PFSK-1 (cell line): Measurements from ENCODE around the gene ETV7.

Experiments
- FOXP2 ChIP-seq: optimal IDR thresholded peaks from 2 replicates; pipeline ENCODE3; 2011; ENCODE audit warnings: borderline replicate concordance, control low read depth, inconsistent platforms; ENCODE audit not compliant: insufficient read depth; ENCODE audit errors: extremely low read length, extremely low read depth
- POLR2AphosphoS5 ChIP-seq: IDR thresholded peaks from 2 replicates; pipeline ENCODE4 v1.6.1; 2012; ENCODE audit warnings: low read depth, mild to moderate bottlenecking, control low read depth, low read length, moderate library complexity
- SIN3A ChIP-seq: IDR thresholded peaks from 2 replicates; pipeline ENCODE4 v1.6.1; 2012; ENCODE audit warnings: mild to moderate bottlenecking, low read length, moderate library complexity, borderline replicate concordance; ENCODE audit not compliant: insufficient read depth
- TAF1 ChIP-seq: IDR thresholded peaks from 2 replicates; pipeline ENCODE4 v1.6.1; 2012; ENCODE audit warnings: low read length, control low read depth, borderline replicate concordance; ENCODE audit not compliant: insufficient read depth
- TF ChIP-seq, protein P1 (sequence below), 2 experiments: IDR thresholded peaks; 2 replicates each; pipeline versions ENCODE4 v1.6.1 to v1.8.0; 2011 to 2012; ENCODE audit warnings: low read depth in 2 of 2, low read length in 2 of 2, control low read depth in 1 of 2, inconsistent platforms in 1 of 2, mild to moderate bottlenecking in 1 of 2, moderate library complexity in 1 of 2; ENCODE audit not compliant: insufficient read depth in 1 of 2

Gene ETV7

DNA sequence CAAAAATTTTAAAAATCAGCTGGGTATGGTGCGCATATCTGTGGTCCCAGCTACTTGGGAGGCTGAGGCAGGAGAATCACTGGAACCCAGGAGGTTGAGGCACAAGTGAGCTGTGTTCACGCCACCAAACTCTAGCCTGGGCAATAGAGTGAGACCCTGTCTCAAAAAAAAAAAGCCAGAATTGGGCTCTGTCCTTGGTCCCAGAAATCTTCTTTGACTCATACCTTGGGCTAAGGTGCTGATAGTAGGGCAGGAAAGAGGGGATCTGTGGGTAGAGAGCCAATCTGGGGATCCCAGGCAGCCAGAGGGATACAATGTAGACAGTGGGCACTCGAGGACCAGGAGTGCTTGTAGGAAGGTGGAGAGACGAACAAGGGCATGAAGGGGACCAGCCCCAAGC is 13.3 kb downstream of the ETV7 start:
- TF ChIP-seq FOXP2: no peak
- TF ChIP-seq, protein P1, sequence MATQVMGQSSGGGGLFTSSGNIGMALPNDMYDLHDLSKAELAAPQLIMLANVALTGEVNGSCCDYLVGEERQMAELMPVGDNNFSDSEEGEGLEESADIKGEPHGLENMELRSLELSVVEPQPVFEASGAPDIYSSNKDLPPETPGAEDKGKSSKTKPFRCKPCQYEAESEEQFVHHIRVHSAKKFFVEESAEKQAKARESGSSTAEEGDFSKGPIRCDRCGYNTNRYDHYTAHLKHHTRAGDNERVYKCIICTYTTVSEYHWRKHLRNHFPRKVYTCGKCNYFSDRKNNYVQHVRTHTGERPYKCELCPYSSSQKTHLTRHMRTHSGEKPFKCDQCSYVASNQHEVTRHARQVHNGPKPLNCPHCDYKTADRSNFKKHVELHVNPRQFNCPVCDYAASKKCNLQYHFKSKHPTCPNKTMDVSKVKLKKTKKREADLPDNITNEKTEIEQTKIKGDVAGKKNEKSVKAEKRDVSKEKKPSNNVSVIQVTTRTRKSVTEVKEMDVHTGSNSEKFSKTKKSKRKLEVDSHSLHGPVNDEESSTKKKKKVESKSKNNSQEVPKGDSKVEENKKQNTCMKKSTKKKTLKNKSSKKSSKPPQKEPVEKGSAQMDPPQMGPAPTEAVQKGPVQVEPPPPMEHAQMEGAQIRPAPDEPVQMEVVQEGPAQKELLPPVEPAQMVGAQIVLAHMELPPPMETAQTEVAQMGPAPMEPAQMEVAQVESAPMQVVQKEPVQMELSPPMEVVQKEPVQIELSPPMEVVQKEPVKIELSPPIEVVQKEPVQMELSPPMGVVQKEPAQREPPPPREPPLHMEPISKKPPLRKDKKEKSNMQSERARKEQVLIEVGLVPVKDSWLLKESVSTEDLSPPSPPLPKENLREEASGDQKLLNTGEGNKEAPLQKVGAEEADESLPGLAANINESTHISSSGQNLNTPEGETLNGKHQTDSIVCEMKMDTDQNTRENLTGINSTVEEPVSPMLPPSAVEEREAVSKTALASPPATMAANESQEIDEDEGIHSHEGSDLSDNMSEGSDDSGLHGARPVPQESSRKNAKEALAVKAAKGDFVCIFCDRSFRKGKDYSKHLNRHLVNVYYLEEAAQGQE (IDR thresholded peaks at IDR 0.05; ENCODE audit: insufficient read depth in 1 of 2, low read depth in 2 of 2, low read length in 2 of 2): peak in 1 of 2 experiments; percentile 49; a peak in 1 of 4 replicates

DNA sequence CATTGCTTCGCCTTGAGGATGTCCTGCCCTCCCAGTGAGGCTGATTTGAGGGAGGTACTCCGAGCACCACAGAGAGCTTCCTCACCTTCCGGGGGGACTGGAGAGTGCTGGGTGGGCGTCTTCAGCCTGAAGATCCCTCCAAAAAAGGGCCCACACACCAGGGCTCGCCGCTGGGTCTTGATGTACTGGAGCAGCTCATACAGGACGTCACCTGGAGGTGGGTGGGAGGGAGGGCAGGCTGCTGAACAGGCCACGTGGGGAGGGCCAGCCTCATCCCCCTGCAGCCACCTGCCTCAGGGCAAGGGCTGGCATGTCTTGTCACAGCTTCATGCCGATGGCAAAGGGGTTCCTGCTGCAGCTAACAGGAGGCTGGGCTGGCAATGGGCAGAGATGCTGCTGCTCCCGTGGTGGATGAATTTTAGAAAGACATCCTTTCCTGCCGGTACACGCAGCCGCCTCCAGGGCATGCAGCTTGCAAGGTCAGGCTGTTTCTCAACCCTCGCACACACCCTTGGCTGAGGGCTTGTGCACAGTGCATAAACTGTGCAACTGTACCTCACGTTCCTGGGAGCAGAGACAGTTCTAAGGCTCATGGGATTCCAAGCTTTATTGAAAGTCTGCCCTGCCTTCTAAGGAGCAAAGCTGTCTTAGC is 14.0 kb downstream of the ETV7 start:
- TF ChIP-seq FOXP2 (no peak), TAF1 (no peak), POLR2AphosphoS5 (no peak), SIN3A (no peak)
- TF ChIP-seq, protein P1 (IDR thresholded peaks at IDR 0.05; ENCODE audit: insufficient read depth in 1 of 2, low read depth in 2 of 2, low read length in 2 of 2): no peak

DNA sequence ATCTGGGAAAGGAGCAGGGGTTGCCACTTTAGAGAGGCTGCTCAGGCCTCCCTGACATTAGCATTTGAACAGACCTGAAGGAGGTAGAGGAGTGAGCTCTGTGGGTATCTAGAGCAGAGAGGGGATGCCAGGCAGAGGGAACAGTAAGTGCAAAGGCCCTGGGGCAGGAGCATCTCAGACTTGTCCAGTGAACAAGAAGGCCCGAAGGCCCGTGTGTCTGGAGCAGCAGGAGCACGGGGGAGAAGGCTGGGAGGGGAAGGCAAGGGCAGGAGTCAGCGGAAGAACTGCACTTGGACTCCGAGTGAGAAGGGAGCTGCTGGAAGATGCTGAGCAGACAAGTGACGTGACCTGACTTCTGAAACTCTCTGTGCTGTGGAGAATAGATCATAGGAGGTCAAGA is 15.4 kb downstream of the ETV7 start:
- TF ChIP-seq POLR2AphosphoS5: no peak
- TF ChIP-seq, protein P1 (IDR thresholded peaks at IDR 0.05; ENCODE audit: insufficient read depth in 1 of 2, low read depth in 2 of 2, low read length in 2 of 2): no peak
- no peak for TF ChIP-seq SIN3A
- no peak for TF ChIP-seq FOXP2
- no peak for TF ChIP-seq TAF1

DNA sequence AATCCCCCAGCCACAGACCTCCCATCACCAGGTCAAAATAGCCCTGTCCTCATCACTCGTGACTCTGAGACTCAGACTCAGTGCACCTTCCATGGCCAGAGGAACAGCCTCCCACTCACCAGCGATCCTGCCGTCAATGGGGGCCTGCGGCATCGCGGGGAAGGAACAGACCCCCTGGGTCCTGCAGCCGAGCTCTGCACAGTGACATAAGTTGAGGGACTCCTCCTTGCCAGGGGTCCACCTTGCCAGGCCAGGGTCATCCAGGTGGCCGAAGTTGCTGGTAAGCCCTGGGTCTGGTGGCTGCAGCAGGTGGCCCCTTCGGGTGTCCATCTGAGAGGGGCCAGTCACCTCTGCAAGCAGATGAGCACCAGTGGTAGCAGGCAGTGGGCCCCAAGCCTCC is 16.3 kb downstream of the ETV7 start:
- no peak for TF ChIP-seq SIN3A
- TF ChIP-seq FOXP2: no peak
- no peak for TF ChIP-seq TAF1
- no peak for TF ChIP-seq POLR2AphosphoS5
- TF ChIP-seq, protein P1 (IDR thresholded peaks at IDR 0.05; ENCODE audit: insufficient read depth in 1 of 2, low read depth in 2 of 2, low read length in 2 of 2): no peak

DNA sequence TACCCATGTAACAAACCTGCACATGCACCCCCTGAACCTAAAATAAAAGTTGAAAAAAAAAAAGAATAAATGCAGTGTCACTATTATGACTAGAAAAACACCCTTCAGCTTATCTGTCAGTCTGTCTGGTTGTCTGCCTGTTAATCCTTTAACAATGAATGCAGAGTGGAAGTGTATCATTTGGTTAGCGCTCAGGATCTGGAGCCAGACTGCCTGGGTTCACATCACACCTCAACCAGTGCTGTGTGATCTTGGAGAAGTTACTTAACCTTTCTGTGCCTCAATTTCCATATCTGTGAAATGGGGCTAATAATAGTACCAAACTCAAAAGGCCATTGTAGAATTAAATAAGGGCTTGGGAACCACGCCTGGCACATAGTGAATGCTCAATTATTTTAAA is 16.8 kb downstream of the ETV7 start:
- TF ChIP-seq, protein P1 (IDR thresholded peaks at IDR 0.05; ENCODE audit: insufficient read depth in 1 of 2, low read depth in 2 of 2, low read length in 2 of 2): no peak
- TF ChIP-seq SIN3A (no peak), TAF1 (no peak), FOXP2 (no peak), POLR2AphosphoS5 (no peak)
